HepG2 (cell line): ENCODE data around the gene FGD4. TPM values are rescaled to one million over a fixed set of nuclear protein-coding genes. Genes with fewer than 3 reads are reported as not detected.

Source experiments
- ATAC-seq: fragments of 200-7000 bp; cut with Tn5 transposase; 3 replicates; pipeline ENCODE4 v1.9.1; 2020; ENCODE audit warnings: mild to moderate bottlenecking, moderate library complexity
- BruUV-seq: library from RNA; stranded (reverse); fragments of 400-500 nt; replicated peaks from 2 replicates; lab custom pipeline; 2021; lab: Mats Ljungman, UMichigan
- CTCF ChIA-PET: fragments of 300-600 bp; formaldehyde crosslinking; extraction: SDS; loops from one replicate; lab custom pipeline; 2021; ENCODE audit warnings: low total read pairs, inconsistent platforms, low intra/inter-chr PET ratio; lab: Yijun Ruan, JAX
- POLR2A ChIA-PET: fragments of 350-600 bp; sonication (Branson Sonifier 250); formaldehyde crosslinking; loops from one replicate; lab custom pipeline; 2020; ENCODE audit warnings: antibody characterized with exemption, inconsistent platforms; lab: Yijun Ruan, JAX
- DNase-seq: peaks from one replicate; pipeline ENCODE4 v3.0.0-alpha.2; 2015; ENCODE audit warnings: low spot score
- FAIRE-seq: peaks from 3 replicates; lab custom pipeline; 2011; peaks lifted over from hg19 to GRCh38; lab: Jason Lieb, UNC
- H2AFZ ChIP-seq: one replicate; pipeline ENCODE4 v1.6.1; 2011; ENCODE audit warnings: low read length, inconsistent platforms
- H3K27ac ChIP-seq: fragments of 300-600 bp; 3 replicates; pipeline ENCODE4 v1.8.0; 2011; ENCODE audit warnings: mixed run types, mild to moderate bottlenecking, mixed read lengths, low read length, inconsistent platforms; ENCODE audit not compliant: insufficient read depth; ENCODE audit errors: extremely low read length
- H3K27me3 ChIP-seq, 2 experiments: fragments of 200-600 bp in 1 of 2; 2 replicates in 1 of 2; 3 replicates in 1 of 2; pipeline versions ENCODE4 v1.6.0 to v1.8.0; 2011; ENCODE audit warnings: low read length in 2 of 2, mild to moderate bottlenecking in 2 of 2, moderate library complexity in 2 of 2, inconsistent platforms in 1 of 2; ENCODE audit not compliant: insufficient read depth in 2 of 2, control insufficient read depth in 1 of 2
- H3K36me3 ChIP-seq, 2 experiments: fragments of 200-600 bp in 1 of 2; replicated peaks in 1 of 2; 2 replicates in 1 of 2; 3 replicates in 1 of 2; pipeline versions ENCODE4 v1.5.1 to v1.8.0; 2011; ENCODE audit warnings: low read length in 2 of 2, inconsistent platforms in 1 of 2; ENCODE audit not compliant: insufficient read depth in 2 of 2, control insufficient read depth in 1 of 2
- H3K4me1 ChIP-seq: 2 replicates; pipeline ENCODE4 v1.5.1; 2012; ENCODE audit warnings: low read length, inconsistent platforms; ENCODE audit not compliant: insufficient read depth
- H3K4me2 ChIP-seq: 2 replicates; pipeline ENCODE4 v1.6.0; 2011; ENCODE audit warnings: low read depth, low read length, inconsistent platforms
- H3K4me3 ChIP-seq, 3 experiments: fragments of 200-600 bp in 1 of 3; sonication (generic), shearing (Covaris generic) in 1 of 3; replicated peaks in 1 of 3; 2 replicates each; pipeline ENCODE4 v1.5.1; 2011 to 2016; ENCODE audit warnings: low read length in 3 of 3, inconsistent platforms in 2 of 3, low read depth in 2 of 3, mild to moderate bottlenecking in 2 of 3, control low read depth in 1 of 3, mixed read lengths in 1 of 3; ENCODE audit not compliant: insufficient read depth in 1 of 3
- H3K79me2 ChIP-seq: one replicate; pipeline ENCODE4 v1.6.1; 2011; ENCODE audit warnings: low read length, inconsistent platforms; ENCODE audit not compliant: insufficient read depth
- H3K9ac ChIP-seq: 2 replicates; pipeline ENCODE4 v1.6.0; 2011; ENCODE audit warnings: mild to moderate bottlenecking, low read depth, low read length, inconsistent platforms; ENCODE audit not compliant: insufficient read depth
- H3K9me3 ChIP-seq: 2 replicates; pipeline ENCODE4 v1.5.1; 2012; ENCODE audit warnings: mild to moderate bottlenecking, low read length
- H4K20me1 ChIP-seq: 2 replicates; pipeline ENCODE4 v1.6.0; 2011; ENCODE audit warnings: inconsistent platforms, mild to moderate bottlenecking, low read length, moderate library complexity; ENCODE audit not compliant: insufficient read depth
- ATF7 ChIP-seq, 2 experiments: fragments of 450-650 bp in 1 of 2; sonication (generic) in 1 of 2; formaldehyde crosslinking in 1 of 2; IDR thresholded peaks; 2 replicates each; pipeline versions ENCODE4 v1.4.0 to v1.6.1; 2016 to 2020; ENCODE audit warnings: antibody characterized with exemption in 1 of 2, mild to moderate bottlenecking in 1 of 2, missing genetic modification reagents in 1 of 2
- DMAP1 ChIP-seq: IDR thresholded peaks from 2 replicates; pipeline ENCODE4 v1.6.1; 2016
- THAP9 ChIP-seq: sonication (generic); formaldehyde crosslinking; IDR thresholded peaks from 2 replicates; pipeline ENCODE4; 2020; ENCODE audit warnings: missing genetic modification reagents, mild to moderate bottlenecking, borderline replicate concordance
- ZNF317 ChIP-seq: sonication (generic); formaldehyde crosslinking; IDR thresholded peaks from 2 replicates; pipeline ENCODE4 v1.5.0; 2020; ENCODE audit warnings: mild to moderate bottlenecking, missing genetic modification reagents
- WGBS: methylation state at CpG from one replicate; pipeline ENCODE4 v1.1.6; 2017; ENCODE audit warnings: low lambda C conversion rate; 5-methylcytosine and 5-hydroxymethylcytosine counted together
- in situ Hi-C: cut with HindIII; loops from 2 replicates; pipeline ENCODE4 v1.10.0; 2017; ENCODE audit warnings: low pct_unique_long_range_greater_than_20kb; ENCODE audit not compliant: extremely low pct_ligation_motif_present
- intact Hi-C: fragments of 100-400 bp; cut with micrococcal nuclease; formaldehyde crosslinking; loops from one replicate; pipeline ENCODE4 v1.10.0; 2022; ENCODE audit not compliant: unreplicated experiment
- polyA plus RNA-seq, 8 experiments: library from polyadenylated mRNA; depleted of rRNA in 3 of 8; stranded (reverse) in 7 of 8; unstranded in 1 of 8; fragments of >200 nt; fragmentation: Illumina TruSeq in 4 of 8; extraction: Trizol in 4 of 8; gene quantifications; 2 replicates each; pipeline versions ENCODE4 v1.2.1 to v1.2.3, GENCODE V29; 2011 to 2016; ENCODE audit warnings: low read depth in 4 of 8, missing spikeins in 1 of 8, mixed read lengths in 1 of 8; ENCODE audit not compliant: insufficient read depth in 1 of 8
- total RNA-seq, 5 experiments: library from RNA; depleted of rRNA; stranded (reverse); fragments of >200 nt; fragmentation: Illumina TruSeq; extraction: Trizol; gene quantifications; 2 replicates each; pipeline ENCODE4 v1.2.3, GENCODE V29; 2016; ENCODE audit warnings: low read depth in 1 of 5

The FGD4 gene
- total and polyA plus RNA-seq, 2 of the 13 experiments (the other 11 are each of a cell fraction or from before 2014, with no cell fraction given): 4.6 to 6.6 TPM

- WGBS: 15% methylated on average over 3 of the region's 3 CpGs
- Histone ChIP-seq H3K27me3 (no peaks in the 10 kb centered on the region), H3K27ac (no peak overlapping the region), H3K9ac (no peak overlapping the region), H3K4me1 (peaks cover 7% of the 10 kb centered on the region; the same call in 1 of the 2 replicates), H4K20me1 (no peaks in the 10 kb centered on the region), H3K9me3 (no peaks in the 10 kb centered on the region), H3K4me3 (no peak overlapping the region), H3K79me2 (no peaks in the 10 kb centered on the region), H3K36me3 (no peaks in the 10 kb centered on the region), H3K4me2 (no peak overlapping the region), H2AFZ (no peak overlapping the region)
- FAIRE-seq: no peak
- ATAC-seq: no peak
- no peak for DNase-seq
- CTCF ChIA-PET: no interaction called here
- TF ChIP-seq ATF7 (IDR thresholded peaks at IDR 0.05) (no peak), ATF7 (CRISPR knock-in tag; IDR thresholded peaks at IDR 0.05) (no peak), THAP9 (CRISPR knock-in tag) (no peak)
- no TSS peak for BruUV-seq
- POLR2A ChIA-PET: no interaction called here
- intact Hi-C loops (no loop called here), in situ Hi-C loops (no loop called here)
Measured at GRCh38 chr12:32519047-32519446, 119.7 kb downstream of the FGD4 start.

- POLR2A ChIA-PET: interaction anchor here (1.0 kb wide), 1 partner anchor 11 kb away, joined by 3 read pairs; no protein-coding TSS in a partner anchor
- TF ChIP-seq ZNF317 (CRISPR knock-in tag): no peak
- TF ChIP-seq DMAP1 (CRISPR knock-in tag): no peak
Measured at GRCh38 chr12:32522331-32523221, 123.2 kb downstream of the FGD4 start.

More at GRCh38 chr12:32522331-32523221, 123.2 kb downstream of the FGD4 start:
- intact Hi-C loops: no loop called here
- DNase-seq (no peak), FAIRE-seq (no peak), ATAC-seq (no peak)
- Histone ChIP-seq H3K9me3 (no peaks in the 10 kb centered on the region), H3K4me1 (peaks cover 7% of the 10 kb centered on the region; the same call in 1 of the 2 replicates), H2AFZ (no peak overlapping the region), H3K9ac (no peak overlapping the region), H3K36me3 (no peaks in the 10 kb centered on the region), H3K4me2 (no peak overlapping the region), H3K27me3 (no peaks in the 10 kb centered on the region), H4K20me1 (no peaks in the 10 kb centered on the region), H3K4me3 (no peak overlapping the region), H3K27ac (no peak overlapping the region), H3K79me2 (no peaks in the 10 kb centered on the region)
- CTCF ChIA-PET: no interaction called here
- in situ Hi-C loops: no loop called here
- BruUV-seq: no TSS peak
- WGBS: 85% methylated on average over 5 of the region's 5 CpGs
